ENCODE measurements around the gene SFT2D1. TPM values are rescaled to one million over a fixed set of nuclear protein-coding genes. Genes with fewer than 3 reads are reported as not detected.

SFT2D1 gene
- total RNA-seq, 4 donors from 2014 or later: 7.6 to 55.6 (median 39.7) TPM

- DNase-seq: no peak
- TF ChIP-seq, protein P1, sequence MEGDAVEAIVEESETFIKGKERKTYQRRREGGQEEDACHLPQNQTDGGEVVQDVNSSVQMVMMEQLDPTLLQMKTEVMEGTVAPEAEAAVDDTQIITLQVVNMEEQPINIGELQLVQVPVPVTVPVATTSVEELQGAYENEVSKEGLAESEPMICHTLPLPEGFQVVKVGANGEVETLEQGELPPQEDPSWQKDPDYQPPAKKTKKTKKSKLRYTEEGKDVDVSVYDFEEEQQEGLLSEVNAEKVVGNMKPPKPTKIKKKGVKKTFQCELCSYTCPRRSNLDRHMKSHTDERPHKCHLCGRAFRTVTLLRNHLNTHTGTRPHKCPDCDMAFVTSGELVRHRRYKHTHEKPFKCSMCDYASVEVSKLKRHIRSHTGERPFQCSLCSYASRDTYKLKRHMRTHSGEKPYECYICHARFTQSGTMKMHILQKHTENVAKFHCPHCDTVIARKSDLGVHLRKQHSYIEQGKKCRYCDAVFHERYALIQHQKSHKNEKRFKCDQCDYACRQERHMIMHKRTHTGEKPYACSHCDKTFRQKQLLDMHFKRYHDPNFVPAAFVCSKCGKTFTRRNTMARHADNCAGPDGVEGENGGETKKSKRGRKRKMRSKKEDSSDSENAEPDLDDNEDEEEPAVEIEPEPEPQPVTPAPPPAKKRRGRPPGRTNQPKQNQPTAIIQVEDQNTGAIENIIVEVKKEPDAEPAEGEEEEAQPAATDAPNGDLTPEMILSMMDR (IDR thresholded peaks at IDR 0.05): no peak
- TF ChIP-seq POLR2A (IDR thresholded peaks at IDR 0.05) (no peak), POLR2AphosphoS5 (IDR thresholded peaks at IDR 0.05) (no peak), EP300 (IDR thresholded peaks at IDR 0.05; ENCODE audit: low read depth) (no peak)
- Histone ChIP-seq H3K4me1 (peaks cover 0 to 8% (median 0%) of the 10 kb centered on the region in 4 donors), H3K27ac (no peak overlapping the region), H3K9me3 (no peaks in the 10 kb centered on the region), H3K36me3 (no peaks in the 10 kb centered on the region), H3K4me3 (no peak overlapping the region), H3K27me3 (peaks cover 50% of the 10 kb centered on the region)
- in situ Hi-C loops (cut with MboI; ENCODE audit: low pct_ligation_motif_present in 1 of 4, low pct_unique_long_range_greater_than_20kb in 1 of 4, low sequenced_read_pairs in 3 of 4): loop anchor here in 3 of 4 donors (5.0 to 10.0 kb wide), 3 partner anchors 115 to 125 kb away; no protein-coding TSS in a partner anchor
- WGBS, 2 donors (ENCODE audit: low coverage in 1 of 2): 88 to 100% methylated on average over 1 of the region's 1 CpG
- intact Hi-C loops (cut with DNase I; ENCODE audit: low total_unique reads): no loop called here
These were observed 63.0 kb downstream of the SFT2D1 start for GRCh38 chr6:166279393-166279679.

- peaks cover 0 to 8% (median 0%) of the 10 kb centered on the region in 4 donors for H3K4me1 ChIP-seq
- DNase-seq: no peak
- no peak overlapping the region for H3K4me3 ChIP-seq
- WGBS, 2 donors (ENCODE audit: low coverage in 1 of 2): 76 to 83% methylated on average over 7 to 8 of the region's 8 CpGs
- in situ Hi-C loops (cut with MboI; ENCODE audit: low pct_ligation_motif_present in 1 of 4, low pct_unique_long_range_greater_than_20kb in 1 of 4, low sequenced_read_pairs in 3 of 4) (loop anchor here in 3 of 4 donors (5.0 to 10.0 kb wide), 3 partner anchors 116 to 126 kb away; no protein-coding TSS in a partner anchor), intact Hi-C loops (cut with DNase I; ENCODE audit: low total_unique reads) (no loop called here)
- H3K27ac ChIP-seq: no peak overlapping the region
- peaks cover 45% of the 10 kb centered on the region for H3K27me3 ChIP-seq
- H3K9me3 ChIP-seq: no peaks in the 10 kb centered on the region
- H3K36me3 ChIP-seq: no peaks in the 10 kb centered on the region
- TF ChIP-seq, protein P1 (IDR thresholded peaks at IDR 0.05): no peak
- TF ChIP-seq EP300 (IDR thresholded peaks at IDR 0.05; ENCODE audit: low read depth): no peak
- TF ChIP-seq POLR2AphosphoS5 (IDR thresholded peaks at IDR 0.05): no peak
- no peak for TF ChIP-seq POLR2A (IDR thresholded peaks at IDR 0.05)
These were observed 63.6 kb downstream of the SFT2D1 start for GRCh38 chr6:166278579-166279392.

GRCh38 chr6:166277892-166278578 lies 64.3 kb downstream of the SFT2D1 start:
- no peaks in the 10 kb centered on the region for H3K36me3 ChIP-seq
- no peak overlapping the region for H3K27ac ChIP-seq
- H3K4me1 ChIP-seq: peaks cover 0 to 8% (median 0%) of the 10 kb centered on the region in 4 donors
- intact Hi-C loops (cut with DNase I; ENCODE audit: low total_unique reads) (no loop called here), in situ Hi-C loops (cut with MboI; ENCODE audit: low pct_ligation_motif_present in 1 of 4, low pct_unique_long_range_greater_than_20kb in 1 of 4, low sequenced_read_pairs in 3 of 4) (loop anchor here in 3 of 4 donors (5.0 to 10.0 kb wide), 3 partner anchors 117 to 127 kb away; no protein-coding TSS in a partner anchor)
- H3K27me3 ChIP-seq: peaks cover 37% of the 10 kb centered on the region
- H3K4me3 ChIP-seq: no peak overlapping the region
- DNase-seq: no peak
- 72 to 83% methylated on average over 8 to 11 of the region's 11 CpGs for WGBS, 2 donors (ENCODE audit: low coverage in 1 of 2)
- H3K9me3 ChIP-seq: no peaks in the 10 kb centered on the region
- TF ChIP-seq POLR2AphosphoS5 (IDR thresholded peaks at IDR 0.05) (no peak), POLR2A (IDR thresholded peaks at IDR 0.05) (no peak), EP300 (IDR thresholded peaks at IDR 0.05; ENCODE audit: low read depth) (no peak)
- TF ChIP-seq, protein P1 (IDR thresholded peaks at IDR 0.05): no peak

DNA sequence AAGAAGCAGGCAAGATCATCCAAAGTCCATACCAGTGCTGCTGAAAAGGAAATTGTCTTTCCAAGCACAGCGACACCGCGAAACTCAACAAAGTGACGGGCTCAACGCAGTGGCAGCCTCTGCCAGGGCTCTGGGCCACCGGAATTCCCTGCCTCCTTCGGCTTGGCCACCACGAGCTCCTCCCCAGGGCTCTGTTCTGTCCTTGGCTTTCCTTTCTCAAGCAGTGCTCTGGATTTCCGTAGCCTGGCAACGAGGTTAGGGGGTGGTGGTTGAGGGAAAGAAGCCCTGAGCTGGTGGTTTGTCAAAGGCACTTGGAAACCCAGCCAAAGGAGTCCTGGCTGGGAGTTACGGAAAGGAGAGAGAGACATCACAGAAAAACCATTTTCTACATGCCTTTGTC lies 65.3 kb downstream of the SFT2D1 start:
- DNase-seq: no peak
- Histone ChIP-seq H3K27me3 (peaks cover 32% of the 10 kb centered on the region), H3K4me1 (peaks cover 0 to 8% (median 0%) of the 10 kb centered on the region in 4 donors), H3K4me3 (no peak overlapping the region), H3K9me3 (no peaks in the 10 kb centered on the region), H3K36me3 (no peaks in the 10 kb centered on the region), H3K27ac (no peak overlapping the region)
- TF ChIP-seq, protein P1 (IDR thresholded peaks at IDR 0.05): no peak
- no peak for TF ChIP-seq POLR2AphosphoS5 (IDR thresholded peaks at IDR 0.05)
- TF ChIP-seq POLR2A (IDR thresholded peaks at IDR 0.05): no peak
- TF ChIP-seq EP300 (IDR thresholded peaks at IDR 0.05; ENCODE audit: low read depth): no peak
- in situ Hi-C loops (cut with MboI; ENCODE audit: low pct_ligation_motif_present in 1 of 4, low pct_unique_long_range_greater_than_20kb in 1 of 4, low sequenced_read_pairs in 3 of 4) (loop anchor here in 3 of 4 donors (5.0 to 10.0 kb wide), 3 partner anchors 118 to 128 kb away; no protein-coding TSS in a partner anchor), intact Hi-C loops (cut with DNase I; ENCODE audit: low total_unique reads) (no loop called here)
- WGBS, 2 donors (ENCODE audit: low coverage in 1 of 2): 43 to 64% methylated on average over 3 to 11 of the region's 11 CpGs
